SK-N-SH (cell line): ENCODE data around the gene CPSF3. TPM values are rescaled to one million over a fixed set of nuclear protein-coding genes. Genes with fewer than 3 reads are reported as not detected.

ENCODE experiments used
- CTCF ChIA-PET: fragments of 300-600, 350-600 bp; formaldehyde crosslinking; extraction: SDS; loops from one replicate; lab custom pipeline; 2021; lab: Yijun Ruan, JAX
- POLR2A ChIA-PET: fragments of 350-600 bp; sonication (Branson Sonifier 250); formaldehyde crosslinking; extraction: SDS; loops from one replicate; lab custom pipeline; 2020; ENCODE audit warnings: antibody characterized with exemption, inconsistent platforms; lab: Yijun Ruan, JAX
- DNase-seq: peaks from one replicate; pipeline ENCODE4 v3.0.0; 2012
- H2AFZ ChIP-seq: fragments of 200-600 bp; sonication (generic); 2 replicates; pipeline ENCODE4 v1.8.1; 2016; ENCODE audit warnings: antibody characterized with exemption, mild to moderate bottlenecking, low read depth
- H3F3A ChIP-seq: fragments of 200-600 bp; sonication (generic); replicated peaks from 2 replicates; pipeline ENCODE3; 2016; ENCODE audit warnings: antibody characterized with exemption, mild to moderate bottlenecking; ENCODE audit not compliant: insufficient read depth
- H3K27ac ChIP-seq, 2 experiments: fragments of 200-500 bp in 1 of 2; fragments of 200-600 bp in 1 of 2; sonication (Bioruptor generic) in 1 of 2; sonication (generic), shearing (Covaris generic) in 1 of 2; 2 replicates each; pipeline versions ENCODE4 v1.5.1 to v1.6.1; 2014 to 2016; ENCODE audit warnings: low read depth in 2 of 2, inconsistent platforms in 1 of 2, low read length in 1 of 2, mild to moderate bottlenecking in 1 of 2, mixed read lengths in 1 of 2
- H3K27me3 ChIP-seq: fragments of 200-600 bp; sonication (generic), shearing (Covaris generic); 2 replicates; pipeline ENCODE4 v1.6.1; 2016; ENCODE audit warnings: mixed run types; ENCODE audit not compliant: insufficient read depth
- H3K36me3 ChIP-seq, 2 experiments: fragments of 200-500 bp in 1 of 2; fragments of 200-600 bp in 1 of 2; sonication (Bioruptor generic) in 1 of 2; sonication (generic) in 1 of 2; replicated peaks in 1 of 2; 2 replicates each; pipeline versions ENCODE3 to v1.5.1; 2014 to 2016; ENCODE audit warnings: low read length in 1 of 2, mild to moderate bottlenecking in 1 of 2; ENCODE audit not compliant: insufficient read depth in 2 of 2, control insufficient read depth in 1 of 2
- H3K4me1 ChIP-seq, 2 experiments: fragments of 200-500 bp in 1 of 2; fragments of 200-600 bp in 1 of 2; sonication (Bioruptor generic) in 1 of 2; sonication (generic), shearing (Covaris generic) in 1 of 2; 2 replicates each; pipeline versions ENCODE4 v1.5.1 to v1.6.1; 2014 to 2016; ENCODE audit warnings: low read depth in 1 of 2, low read length in 1 of 2, mixed run types in 1 of 2; ENCODE audit not compliant: insufficient read depth in 2 of 2, control insufficient read depth in 1 of 2
- H3K4me2 ChIP-seq: fragments of 200-600 bp; sonication (generic), shearing (Covaris generic); 2 replicates; pipeline ENCODE4 v1.6.1; 2017; ENCODE audit warnings: mixed run types
- H3K4me3 ChIP-seq, 2 experiments: fragments of 200-500 bp in 1 of 2; fragments of 200-600 bp in 1 of 2; sonication (Bioruptor generic) in 1 of 2; sonication (generic), shearing (Covaris generic) in 1 of 2; 2 replicates each; pipeline versions ENCODE4 v1.5.1 to v1.8.1; 2014 to 2016; ENCODE audit warnings: low read depth in 2 of 2, inconsistent platforms in 1 of 2, low read length in 1 of 2, mild to moderate bottlenecking in 1 of 2, mixed read lengths in 1 of 2, moderate library complexity in 1 of 2
- H3K79me2 ChIP-seq: fragments of 200-600 bp; sonication (generic); 2 replicates; pipeline ENCODE4 v1.8.1; 2017; ENCODE audit warnings: mild to moderate bottlenecking; ENCODE audit not compliant: insufficient read depth
- H3K9ac ChIP-seq: fragments of 200-600 bp; sonication (generic); 2 replicates; pipeline ENCODE4 v1.6.1; 2017; ENCODE audit warnings: mixed run types
- H3K9me2 ChIP-seq: fragments of 200-600 bp; sonication (generic); 2 replicates; pipeline ENCODE4 v1.6.1; 2017; ENCODE audit warnings: mixed run types
- H3K9me3 ChIP-seq: fragments of 200-600 bp; sonication (generic); 2 replicates; pipeline ENCODE4 v1.6.1; 2017; ENCODE audit warnings: mixed run types, mild to moderate bottlenecking, moderate library complexity
- H4K20me1 ChIP-seq: fragments of 200-600 bp; sonication (generic); 2 replicates; pipeline ENCODE4 v1.6.1; 2017; ENCODE audit warnings: mild to moderate bottlenecking, mixed run types; ENCODE audit not compliant: insufficient read depth
- CHD2 ChIP-seq: fragments of 150-350 bp; IDR thresholded peaks from 2 replicates; pipeline ENCODE4 v1.6.1; 2018; ENCODE audit warnings: low read length; ENCODE audit not compliant: partially characterized antibody
- CTCF ChIP-seq: fragments of 200-600 bp; sonication (generic); IDR thresholded peaks from 2 replicates; pipeline ENCODE4 v1.6.1; 2017; ENCODE audit warnings: antibody characterized with exemption, mild to moderate bottlenecking, moderate library complexity
- FOXM1 ChIP-seq: IDR thresholded peaks from 2 replicates; pipeline ENCODE4 v1.4.0; 2012; ENCODE audit warnings: low read depth, mild to moderate bottlenecking
- IRF3 ChIP-seq: fragments of 150-350 bp; IDR thresholded peaks from 2 replicates; pipeline ENCODE4 v1.6.1; 2016; ENCODE audit warnings: mild to moderate bottlenecking, low read depth, low read length
- MAX ChIP-seq: IDR thresholded peaks from 2 replicates; pipeline ENCODE4 v1.4.0; 2012; ENCODE audit warnings: low read depth
- NFIC ChIP-seq: IDR thresholded peaks from 2 replicates; pipeline ENCODE4 v1.4.0; 2012; ENCODE audit warnings: borderline replicate concordance
- PBX3 ChIP-seq: IDR thresholded peaks from 2 replicates; pipeline ENCODE4; 2012
- POLR2AphosphoS5 ChIP-seq: IDR thresholded peaks from 2 replicates; pipeline ENCODE4 v1.6.1; 2012; ENCODE audit warnings: low read depth, low read length
- RCOR1 ChIP-seq: fragments of 150-350 bp; IDR thresholded peaks from 2 replicates; pipeline ENCODE4 v1.6.1; 2017; ENCODE audit warnings: antibody characterized with exemption, low read length
- REST ChIP-seq: IDR thresholded peaks from 2 replicates; pipeline ENCODE4 v1.6.1; 2012; ENCODE audit warnings: mild to moderate bottlenecking, low read depth, low read length, moderate library complexity
- RFX5 ChIP-seq: IDR thresholded peaks from 2 replicates; pipeline ENCODE4 v1.6.1; 2012; ENCODE audit warnings: mild to moderate bottlenecking, improper control_type of control experiment, low read length
- RXRA ChIP-seq: IDR thresholded peaks from 2 replicates; pipeline ENCODE4 v1.4.0; 2012; ENCODE audit warnings: low read depth, mild to moderate bottlenecking, borderline replicate concordance
- SIN3A ChIP-seq: IDR thresholded peaks from 2 replicates; pipeline ENCODE4 v1.6.1; 2012; ENCODE audit warnings: low read depth, mild to moderate bottlenecking, low read length, moderate library complexity, borderline replicate concordance
- TAF1 ChIP-seq: IDR thresholded peaks from 2 replicates; pipeline ENCODE4 v1.6.1; 2012; ENCODE audit warnings: low read depth, mild to moderate bottlenecking, low read length, moderate library complexity, borderline replicate concordance
- TCF12 ChIP-seq: IDR thresholded peaks from 2 replicates; pipeline ENCODE4 v1.4.0; 2012
- USF1 ChIP-seq: IDR thresholded peaks from 2 replicates; pipeline ENCODE4 v1.4.0; 2012; ENCODE audit warnings: low read depth, borderline replicate concordance
- USF2 ChIP-seq: fragments of 150-350 bp; IDR thresholded peaks from 2 replicates; pipeline ENCODE4 v1.6.1; 2017; ENCODE audit warnings: antibody characterized with exemption, low read length, low read depth, borderline replicate concordance
- ZBTB33 ChIP-seq: IDR thresholded peaks from 2 replicates; pipeline ENCODE4 v1.4.0; 2012; ENCODE audit warnings: low read depth, borderline replicate concordance
- WGBS: methylation state at CpG from one replicate; pipeline ENCODE4 v1.1.6; 2017; ENCODE audit warnings: low lambda C conversion rate; 5-methylcytosine and 5-hydroxymethylcytosine counted together
- polyA plus RNA-seq, 3 experiments: library from polyadenylated mRNA; depleted of rRNA; stranded (reverse); fragments of >200 nt; gene quantifications; 2 replicates each; pipeline ENCODE4 v1.2.3, GENCODE V29; 2012

The CPSF3 gene
- polyA plus RNA-seq, 1 of the 3 experiments (the other 2 are of a cell fraction): 34.2 TPM

GRCh38 chr2:9380702-9381628, 42.5 kb upstream of the CPSF3 start:
- CTCF ChIA-PET: interaction anchor here (0.7 to 2.1 kb wide), 9 partner anchors 7 to 242 kb away, joined by 3 to 11 read pairs (median 4); partner anchors contain the start of gene ASAP2
- peak overlapping the region; percentile 20; the same call in 1 of the 2 replicates for H3K9ac ChIP-seq
- TF ChIP-seq USF2 (no peak), USF1 (no peak), FOXM1 (no peak), CTCF (no peak), RXRA (no peak), SIN3A (no peak), RFX5 (no peak), TAF1 (no peak), REST (no peak; the same call in 1 of the 2 replicates), IRF3 (no peak), ZBTB33 (0 out of 2 replicates have a peak, but pooled peaks have one; percentile 11), MAX (peak; percentile 79), RCOR1 (no peak; the same call in 1 of the 2 replicates), PBX3 (peak; percentile 81), TCF12 (peak; percentile 92), NFIC (peak; percentile 95), CHD2 (no peak), POLR2AphosphoS5 (peak; percentile 62; the same call in 1 of the 2 replicates)

More at GRCh38 chr2:9380702-9381628, 42.5 kb upstream of the CPSF3 start:
- H2AFZ ChIP-seq: no peak overlapping the region
- H3K9me2 ChIP-seq: no peaks in the 10 kb centered on the region
- no peaks in the 10 kb centered on the region for H3K27me3 ChIP-seq
- 59% methylated on average over 18 of the region's 18 CpGs for WGBS
- no peaks in the 10 kb centered on the region for H4K20me1 ChIP-seq
- no peak for DNase-seq
- H3K4me1 ChIP-seq: peaks cover 28 to 52% of the 10 kb centered on the region in 2 experiments
- no peaks in the 10 kb centered on the region for H3K9me3 ChIP-seq
- peak overlapping the region; percentile 45 for H3K4me2 ChIP-seq
- H3K4me3 ChIP-seq: no peak overlapping the region
- H3K36me3 ChIP-seq: peaks cover 46 to 65% of the 10 kb centered on the region in 2 experiments
- peak overlapping the region; percentile 67 to 97 for H3K27ac ChIP-seq
- peaks cover 36% of the 10 kb centered on the region for H3F3A ChIP-seq
- peaks cover 7% of the 10 kb centered on the region; the same call in 1 of the 2 replicates for H3K79me2 ChIP-seq
- POLR2A ChIA-PET: no interaction called here
